ENCODE measurements around the gene CATSPER1.

- TF ChIP-seq POLR2A (IDR thresholded peaks at IDR 0.05) = no peak
- TF ChIP-seq, protein P1, sequence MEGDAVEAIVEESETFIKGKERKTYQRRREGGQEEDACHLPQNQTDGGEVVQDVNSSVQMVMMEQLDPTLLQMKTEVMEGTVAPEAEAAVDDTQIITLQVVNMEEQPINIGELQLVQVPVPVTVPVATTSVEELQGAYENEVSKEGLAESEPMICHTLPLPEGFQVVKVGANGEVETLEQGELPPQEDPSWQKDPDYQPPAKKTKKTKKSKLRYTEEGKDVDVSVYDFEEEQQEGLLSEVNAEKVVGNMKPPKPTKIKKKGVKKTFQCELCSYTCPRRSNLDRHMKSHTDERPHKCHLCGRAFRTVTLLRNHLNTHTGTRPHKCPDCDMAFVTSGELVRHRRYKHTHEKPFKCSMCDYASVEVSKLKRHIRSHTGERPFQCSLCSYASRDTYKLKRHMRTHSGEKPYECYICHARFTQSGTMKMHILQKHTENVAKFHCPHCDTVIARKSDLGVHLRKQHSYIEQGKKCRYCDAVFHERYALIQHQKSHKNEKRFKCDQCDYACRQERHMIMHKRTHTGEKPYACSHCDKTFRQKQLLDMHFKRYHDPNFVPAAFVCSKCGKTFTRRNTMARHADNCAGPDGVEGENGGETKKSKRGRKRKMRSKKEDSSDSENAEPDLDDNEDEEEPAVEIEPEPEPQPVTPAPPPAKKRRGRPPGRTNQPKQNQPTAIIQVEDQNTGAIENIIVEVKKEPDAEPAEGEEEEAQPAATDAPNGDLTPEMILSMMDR (IDR thresholded peaks at IDR 0.05) = no peak
- TF ChIP-seq POLR2AphosphoS5 (IDR thresholded peaks at IDR 0.05; ENCODE audit: insufficient read depth in 1 of 2, low read depth in 1 of 2) = no peak
Measured at GRCh38 chr11:66006134-66006890, 20.0 kb downstream of the CATSPER1 start.

All from vagina (tissue), 2 donors.